Natural killer cell (primary cell): ENCODE results near the gene TNFAIP3. TPM values are rescaled to one million over a fixed set of nuclear protein-coding genes. Genes with fewer than 3 reads are reported as not detected.

ENCODE experiments used
- ATAC-seq, 3 donors: fragments of 150-1000 bp in 2 of 3; fragments of 200-7000 bp in 1 of 3; cut with Tn5 transposase; 1 replicate in 1 of 3; 2 replicates in 2 of 3; pipeline ENCODE4 v1.10.0; 2021; ENCODE audit warnings: mild to moderate bottlenecking in 2 of 3, moderate library complexity in 2 of 3
- DNase-seq, 2 donors: peaks; one replicate each; pipeline versions ENCODE4 v3.0.0 to v3.0.0-alpha.2; 2013 to 2021; ENCODE audit warnings: mixed read lengths in 1 of 2
- H3K27ac ChIP-seq: one replicate; pipeline ENCODE4 v1.5.1; 2013; ENCODE audit warnings: mild to moderate bottlenecking, low read length
- H3K27me3 ChIP-seq: one replicate; pipeline ENCODE4 v1.6.1; 2013; ENCODE audit warnings: low read length; ENCODE audit not compliant: control insufficient read depth, insufficient read depth
- H3K36me3 ChIP-seq: one replicate; pipeline ENCODE4 v1.6.1; 2013; ENCODE audit warnings: low read length; ENCODE audit not compliant: control insufficient read depth, insufficient read depth
- H3K4me1 ChIP-seq: one replicate; pipeline ENCODE4 v1.6.1; 2013; ENCODE audit warnings: low read length; ENCODE audit not compliant: control insufficient read depth, insufficient read depth
- H3K4me3 ChIP-seq: one replicate; pipeline ENCODE4 v1.5.1; 2013; ENCODE audit warnings: low read length
- H3K9me3 ChIP-seq: one replicate; pipeline ENCODE4 v1.6.1; 2013; ENCODE audit warnings: low read length; ENCODE audit not compliant: control insufficient read depth, insufficient read depth
- H3K27ac Mint-ChIP-seq, 2 donors: one replicate each; pipeline ENCODE4 v1.8.0; 2022; ENCODE audit warnings: mild to moderate bottlenecking in 2 of 2, mixed read lengths in 2 of 2, moderate library complexity in 1 of 2
- H3K27me3 Mint-ChIP-seq, 2 donors: one replicate each; pipeline ENCODE4 v1.8.0; 2022; ENCODE audit warnings: low read depth in 2 of 2, mixed read lengths in 2 of 2
- H3K36me3 Mint-ChIP-seq: one replicate; pipeline ENCODE4 v1.8.0; 2022; ENCODE audit warnings: mixed read lengths
- H3K4me1 Mint-ChIP-seq, 2 donors: one replicate each; pipeline ENCODE4 v1.8.0; 2022; ENCODE audit warnings: mixed read lengths in 2 of 2
- H3K4me3 Mint-ChIP-seq: one replicate; pipeline ENCODE4 v1.8.0; 2022; ENCODE audit warnings: mild to moderate bottlenecking, moderate library complexity, mixed read lengths
- H3K9me3 Mint-ChIP-seq, 2 donors: one replicate each; pipeline ENCODE4 v1.8.0; 2022; ENCODE audit warnings: mixed read lengths in 2 of 2
- CTCF ChIP-seq: fragments of 200-600 bp; IDR thresholded peaks from one replicate; pipeline ENCODE4 v1.8.0; 2022; ENCODE audit warnings: antibody characterized with exemption
- WGBS: methylation state at CpG from one replicate; pipeline ENCODE4 v1.1.7; 2013; ENCODE audit warnings: missing lambda C conversion rate; ENCODE audit not compliant: insufficient coverage; 5-methylcytosine and 5-hydroxymethylcytosine counted together
- intact Hi-C: fragments of 100-400 bp; cut with micrococcal nuclease; formaldehyde crosslinking; loops from one replicate; pipeline ENCODE4 v1.14.2; 2022
- total RNA-seq, 4 donors: library from RNA; stranded (reverse); fragments of 120-200 nt in 1 of 4; gene quantifications; one replicate each; pipeline versions ENCODE4 v1.2.3 to v1.2.4, GENCODE V29; 2013 to 2022

The TNFAIP3 gene
- total RNA-seq, 3 donors from 2014 or later (not counting 1 experiment from before 2014, with no cell fraction given), result 1,163 to 1,298 (median 1,241) TPM

- Mint-ChIP-seq H3K27me3 (no peaks in the 10 kb centered on the region), H3K4me1 (peaks cover 61 to 69% of the 10 kb centered on the region in 2 donors), H3K4me3 (peak overlapping the region; percentile 98), H3K36me3 (peaks cover 22% of the 10 kb centered on the region), H3K9me3 (no peaks in the 10 kb centered on the region), H3K27ac (peak overlapping the region; percentile 96 to 98)
- Histone ChIP-seq H3K27me3 (no peaks in the 10 kb centered on the region), H3K4me1 (peaks cover 41% of the 10 kb centered on the region), H3K4me3 (peak overlapping the region; percentile 99), H3K9me3 (no peaks in the 10 kb centered on the region), H3K36me3 (peaks cover 13% of the 10 kb centered on the region), H3K27ac (peak overlapping the region; percentile 97)
- DNase-seq (peak in 1 of 2 donors; percentile 75), ATAC-seq (peak in 1 of 3 donors; percentile 0)
- intact Hi-C loops, result loop anchor here (1.0 to 5.0 kb wide), 5 partner anchors 68 to 609 kb away; partner anchors contain the start of gene PERP
- no peak for TF ChIP-seq CTCF
- WGBS, result 1% methylated on average over 32 of the region's 32 CpGs
Measured at GRCh38 chr6:137867685-137868509, 838 bp downstream of the TNFAIP3 start.

GRCh38 chr6:137868721-137869548, 1.9 kb downstream of the TNFAIP3 start:
- Mint-ChIP-seq H3K9me3 (no peaks in the 10 kb centered on the region), H3K4me1 (peaks cover 66 to 79% of the 10 kb centered on the region in 2 donors), H3K36me3 (peaks cover 33% of the 10 kb centered on the region), H3K27me3 (no peaks in the 10 kb centered on the region), H3K4me3 (peak overlapping the region; percentile 98), H3K27ac (peak overlapping the region; percentile 96 to 98)
- ATAC-seq (no peak), DNase-seq (peak in 1 of 2 donors; percentile 54)
- 55% methylated on average over 10 of the region's 10 CpGs for WGBS
- H3K27me3 ChIP-seq, result no peaks in the 10 kb centered on the region
- peaks cover 46% of the 10 kb centered on the region for H3K4me1 ChIP-seq
- peak overlapping the region; percentile 97 for H3K27ac ChIP-seq
- intact Hi-C loops, result loop anchor here (2.0 to 5.0 kb wide), 2 partner anchors 238 to 610 kb away; partner anchors contain the start of gene PERP
- peak overlapping the region; percentile 99 for H3K4me3 ChIP-seq
- TF ChIP-seq CTCF, result no peak
- H3K9me3 ChIP-seq, result no peaks in the 10 kb centered on the region
- H3K36me3 ChIP-seq, result peaks cover 18% of the 10 kb centered on the region

GRCh38 chr6:137869549-137870307, 2.7 kb downstream of the TNFAIP3 start:
- no peaks in the 10 kb centered on the region for H3K27me3 ChIP-seq
- intact Hi-C loops, result loop anchor here (2.0 to 5.0 kb wide), 3 partner anchors 58 to 611 kb away; partner anchors contain the start of gene PERP
- TF ChIP-seq CTCF, result no peak
- H3K9me3 ChIP-seq, result no peaks in the 10 kb centered on the region
- ATAC-seq, result no peak
- peaks cover 50% of the 10 kb centered on the region for H3K4me1 ChIP-seq
- Mint-ChIP-seq H3K27ac (peak overlapping the region; percentile 96 to 98), H3K4me3 (peak overlapping the region; percentile 98), H3K36me3 (peaks cover 34% of the 10 kb centered on the region), H3K9me3 (no peaks in the 10 kb centered on the region), H3K27me3 (no peaks in the 10 kb centered on the region), H3K4me1 (peaks cover 66 to 79% of the 10 kb centered on the region in 2 donors)
- WGBS, result 73% methylated on average over 3 of the region's 3 CpGs
- H3K4me3 ChIP-seq, result peak overlapping the region; percentile 15
- peak overlapping the region; percentile 97 for H3K27ac ChIP-seq
- peak in 1 of 2 donors; percentile 43 for DNase-seq
- peaks cover 26% of the 10 kb centered on the region for H3K36me3 ChIP-seq
